Osteocyte (in vitro differentiated cells): ENCODE results near the gene ANKH. TPM values are rescaled to one million over a fixed set of nuclear protein-coding genes. Genes with fewer than 3 reads are reported as not detected.

Experiments used
- DNase-seq: peaks from one replicate; pipeline ENCODE4 v3.0.0; 2021; ENCODE audit warnings: mixed read lengths; ENCODE audit not compliant: unreplicated experiment; ENCODE audit errors: extremely low spot score
- H3K27ac Mint-ChIP-seq: one replicate; pipeline ENCODE4 v1.8.0; 2021; ENCODE audit warnings: mild to moderate bottlenecking, mixed read lengths; ENCODE audit not compliant: unreplicated experiment
- H3K27me3 Mint-ChIP-seq: one replicate; pipeline ENCODE4 v1.8.0; 2021; ENCODE audit warnings: mixed read lengths; ENCODE audit not compliant: unreplicated experiment
- H3K36me3 Mint-ChIP-seq: one replicate; pipeline ENCODE4 v1.8.0; 2021; ENCODE audit warnings: mixed read lengths; ENCODE audit not compliant: unreplicated experiment
- H3K4me1 Mint-ChIP-seq: one replicate; pipeline ENCODE4 v1.8.0; 2021; ENCODE audit warnings: mixed read lengths; ENCODE audit not compliant: unreplicated experiment
- H3K4me3 Mint-ChIP-seq: one replicate; pipeline ENCODE4 v1.8.0; 2021; ENCODE audit warnings: mild to moderate bottlenecking, moderate library complexity, mixed read lengths; ENCODE audit not compliant: unreplicated experiment
- H3K9me3 Mint-ChIP-seq: one replicate; pipeline ENCODE4 v1.8.0; 2021; ENCODE audit warnings: mixed read lengths; ENCODE audit not compliant: unreplicated experiment
- CTCF ChIP-seq: fragments of 200-600 bp; sonication (generic); IDR thresholded peaks from 2 replicates; pipeline ENCODE4 v1.5.0; 2021; ENCODE audit warnings: antibody characterized with exemption, mild to moderate bottlenecking, moderate library complexity
- total RNA-seq: library from RNA; stranded (reverse); gene quantifications from 2 replicates; pipeline ENCODE4 v1.2.1, GENCODE V29; 2021

ANKH gene
- total RNA-seq, 1 donor from 2014 or later = 50.8 TPM

DNA sequence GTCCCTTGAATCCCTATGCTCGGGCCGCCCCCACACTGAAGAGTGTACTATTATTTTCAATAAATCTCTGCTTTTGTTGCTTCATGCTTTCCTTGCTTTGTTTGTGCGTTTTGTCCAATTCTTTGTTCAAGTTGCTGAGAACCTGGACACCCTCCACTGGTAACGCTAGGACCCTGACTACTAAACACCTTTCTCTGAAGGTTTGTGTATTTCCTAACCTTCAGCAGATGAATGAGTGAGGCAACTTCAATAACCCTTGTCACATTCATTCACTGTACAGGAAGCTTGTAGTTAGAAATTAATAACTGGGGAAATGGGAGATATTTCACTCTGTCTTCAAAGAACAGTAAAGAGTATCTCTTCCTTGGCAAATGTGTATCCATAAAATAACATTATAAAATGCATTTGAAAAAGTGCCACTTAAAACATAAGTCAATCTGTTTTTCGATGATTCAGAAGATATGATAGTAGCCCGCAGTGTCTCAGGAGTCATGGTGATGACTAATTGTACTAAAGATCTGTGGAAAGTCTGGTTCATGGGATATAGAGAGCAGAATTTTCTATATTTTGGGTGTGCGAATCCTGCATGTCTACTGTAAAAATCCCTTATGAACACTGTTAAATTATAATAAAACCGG, 43.2 kb upstream of the ANKH start:
- Mint-ChIP-seq H3K27ac (peak overlapping the region; percentile 62), H3K27me3 (no peaks in the 10 kb centered on the region), H3K9me3 (peaks cover 2% of the 10 kb centered on the region), H3K4me3 (no peak overlapping the region), H3K36me3 (no peaks in the 10 kb centered on the region), H3K4me1 (peaks cover 64% of the 10 kb centered on the region)
- TF ChIP-seq CTCF = no peak
- DNase-seq = no peak

DNA sequence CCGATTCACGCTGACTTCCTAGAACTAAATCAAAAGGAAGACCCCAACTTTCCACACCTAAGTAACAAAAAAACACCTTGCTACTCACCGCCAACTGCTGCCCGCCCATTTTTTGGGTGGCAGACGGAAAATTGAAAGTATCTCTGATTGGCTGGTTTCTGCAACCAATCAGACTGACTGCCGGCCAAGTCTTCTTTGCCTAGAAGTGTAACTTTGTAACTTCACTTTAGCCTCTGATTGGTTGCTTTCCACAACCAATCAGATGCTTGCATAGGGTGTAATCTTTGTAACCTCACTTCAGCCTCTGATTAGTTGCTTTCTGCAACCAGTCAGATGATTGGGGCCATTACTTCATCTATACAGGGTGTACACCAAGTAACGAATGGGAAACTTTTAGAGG, 42.6 kb upstream of the ANKH start:
- peaks cover 2% of the 10 kb centered on the region for H3K9me3 Mint-ChIP-seq
- DNase-seq = no peak
- no peak for TF ChIP-seq CTCF
- H3K36me3 Mint-ChIP-seq = no peaks in the 10 kb centered on the region
- peaks cover 62% of the 10 kb centered on the region for H3K4me1 Mint-ChIP-seq
- no peak overlapping the region for H3K27ac Mint-ChIP-seq
- no peaks in the 10 kb centered on the region for H3K27me3 Mint-ChIP-seq
- H3K4me3 Mint-ChIP-seq = no peak overlapping the region

GRCh38 chr5:14913096-14913495, 41.5 kb upstream of the ANKH start:
- no peaks in the 10 kb centered on the region for H3K36me3 Mint-ChIP-seq
- H3K4me3 Mint-ChIP-seq = no peak overlapping the region
- H3K27ac Mint-ChIP-seq = peak overlapping the region; percentile 79
- no peaks in the 10 kb centered on the region for H3K27me3 Mint-ChIP-seq
- H3K4me1 Mint-ChIP-seq = peaks cover 54% of the 10 kb centered on the region
- peaks cover 2% of the 10 kb centered on the region for H3K9me3 Mint-ChIP-seq
- TF ChIP-seq CTCF = no peak
- DNase-seq = no peak

DNA sequence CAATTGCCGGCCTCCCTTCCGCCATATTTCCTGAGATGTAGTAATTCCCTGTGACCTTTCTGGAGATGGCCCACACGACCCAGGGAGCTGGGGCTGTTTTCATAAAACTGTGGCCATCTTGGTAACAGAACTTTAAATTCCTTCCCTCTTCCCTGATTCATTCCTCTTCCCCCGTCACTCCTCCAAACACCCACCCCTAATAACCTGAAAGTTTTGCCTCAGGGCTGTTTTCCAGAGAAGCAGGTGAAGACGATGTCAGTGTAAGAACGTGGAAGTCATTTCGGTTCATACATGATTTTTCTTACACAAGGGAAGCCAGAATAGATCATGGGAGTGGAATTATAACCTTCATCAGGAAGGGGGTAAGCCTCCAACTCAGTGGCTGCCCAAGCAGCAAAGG, 40.6 kb upstream of the ANKH start:
- H3K4me3 Mint-ChIP-seq = no peak overlapping the region
- peaks cover 46% of the 10 kb centered on the region for H3K4me1 Mint-ChIP-seq
- no peak for DNase-seq
- peaks cover 2% of the 10 kb centered on the region for H3K9me3 Mint-ChIP-seq
- H3K36me3 Mint-ChIP-seq = no peaks in the 10 kb centered on the region
- no peak overlapping the region for H3K27ac Mint-ChIP-seq
- no peak for TF ChIP-seq CTCF
- H3K27me3 Mint-ChIP-seq = no peaks in the 10 kb centered on the region

GRCh38 chr5:14909369-14909768, 37.8 kb upstream of the ANKH start:
- H3K27ac Mint-ChIP-seq = no peak overlapping the region
- H3K36me3 Mint-ChIP-seq = no peaks in the 10 kb centered on the region
- H3K4me1 Mint-ChIP-seq = peaks cover 18% of the 10 kb centered on the region
- no peak for TF ChIP-seq CTCF
- no peak for DNase-seq
- peaks cover 6% of the 10 kb centered on the region for H3K27me3 Mint-ChIP-seq
- H3K4me3 Mint-ChIP-seq = no peak overlapping the region
- no peaks in the 10 kb centered on the region for H3K9me3 Mint-ChIP-seq
